GM23248 (cell line): ENCODE results near the gene VPS33A.

Experiments used
- EZH2 ChIP-seq: fragments of 200-600 bp; sonication (generic); IDR thresholded peaks from 2 replicates; pipeline ENCODE4 v1.6.1; 2018; ENCODE audit warnings: antibody characterized with exemption, mild to moderate bottlenecking; ENCODE audit not compliant: insufficient read depth, poor library complexity, severe bottlenecking
- EZH2phosphoT487 ChIP-seq: fragments of 200-600 bp; sonication (generic); IDR thresholded peaks from 2 replicates; pipeline ENCODE4 v1.6.1; 2018; ENCODE audit warnings: antibody characterized with exemption, moderate library complexity, mild to moderate bottlenecking, low read depth; ENCODE audit not compliant: insufficient read depth

- TF ChIP-seq EZH2 (no peak), EZH2phosphoT487 (no peak)
Observed at GRCh38 chr12:122187466-122187865, 78.8 kb downstream of the VPS33A start.
